Hepatocyte (in vitro differentiated cells): ENCODE results near the gene CAV1.

Source experiments
- CTCF ChIP-seq: fragments of 200-600 bp; sonication (generic); IDR thresholded peaks from 2 replicates; pipeline ENCODE4 v1.5.1; 2016; ENCODE audit warnings: antibody characterized with exemption, mild to moderate bottlenecking; ENCODE audit not compliant: poor library complexity
- EZH2 ChIP-seq: fragments of 200-600 bp; sonication (generic); IDR thresholded peaks from 2 replicates; pipeline ENCODE4 v1.6.1; 2016; ENCODE audit warnings: antibody characterized with exemption, mild to moderate bottlenecking, borderline replicate concordance

GRCh38 chr7:116483271-116483942 lies 41.4 kb upstream of the CAV1 start:
- TF ChIP-seq CTCF, result no peak
- TF ChIP-seq EZH2, result no peak
